Ovary (tissue), 9 donors: ENCODE measurements around the gene CD79A. TPM values are rescaled to one million over a fixed set of nuclear protein-coding genes. Genes with fewer than 3 reads are reported as not detected.
A peak's percentile ranks its signal among the peaks of the same experiment; 100 is the strongest.
"Not testable (repeated sequence)": the region's sequence is repeated elsewhere in the genome, so short reads cannot be mapped to it uniquely, and the experiment has no call there.

Source experiments
- DNase-seq, 5 donors: peaks; one replicate each; pipeline ENCODE4 v3.0.0-alpha.2; 2019 to 2020
- H3K27ac ChIP-seq, 2 donors: fragments of 200-600 bp; one replicate each; pipeline versions ENCODE4 v1.5.1 to v1.8.0; 2019 to 2022
- H3K27me3 ChIP-seq: fragments of 200-600 bp; one replicate; pipeline ENCODE4 v1.8.0; 2022
- H3K36me3 ChIP-seq: fragments of 200-600 bp; sonication (generic); one replicate; pipeline ENCODE4 v1.5.1; 2019
- H3K4me1 ChIP-seq: one replicate; pipeline ENCODE4 v1.8.1; 2013; ENCODE audit warnings: mild to moderate bottlenecking, moderate library complexity; ENCODE audit not compliant: insufficient read depth
- H3K4me3 ChIP-seq: fragments of 200-600 bp; sonication (generic); one replicate; pipeline ENCODE4 v1.5.1; 2017
- H3K9me3 ChIP-seq, 2 donors: fragments of 200-600 bp in 1 of 2; sonication (generic) in 1 of 2; one replicate each; pipeline versions ENCODE4 v1.5.1 to v1.8.1; 2013 to 2019; ENCODE audit warnings: mild to moderate bottlenecking in 1 of 2, moderate library complexity in 1 of 2
- CTCF ChIP-seq, 3 donors: fragments of 450-650 bp in 2 of 3; fragments of 200-600 bp in 1 of 3; IDR thresholded peaks; one replicate each; pipeline versions ENCODE4 v1.5.1 to v1.8.0; 2016 to 2022; ENCODE audit warnings: antibody characterized with exemption in 3 of 3, mild to moderate bottlenecking in 1 of 3
- EP300 ChIP-seq: sonication (generic); formaldehyde crosslinking; IDR thresholded peaks from one replicate; pipeline ENCODE4 v1.6.1; 2017; ENCODE audit warnings: antibody characterized with exemption
- POLR2A ChIP-seq: fragments of 450-650 bp; IDR thresholded peaks from one replicate; pipeline ENCODE4 v1.6.1; 2017; ENCODE audit warnings: antibody characterized with exemption, mild to moderate bottlenecking, moderate library complexity
- WGBS, 3 donors: extraction: QIAGEN DNeasy Blood & Tissue Kit in 1 of 3; methylation state at CpG; one replicate each; pipeline versions ENCODE4 v1.1.5 to v1.1.7; 2013 to 2017; 5-methylcytosine and 5-hydroxymethylcytosine counted together
- intact Hi-C, 4 donors: fragments of 100-400 bp; cut with DNase I; formaldehyde crosslinking; loops; one replicate each; pipeline versions ENCODE4 v1.11.0 to v1.15.1; 2022 to 2023
- polyA plus RNA-seq, 2 donors: library from polyadenylated mRNA; stranded (reverse); fragments of 200-250 nt in 1 of 2; fragments of 350-450 nt in 1 of 2; fragmentation: Illumina TruSeq in 1 of 2; extraction: RNeasy Lipid Tissue Mini Kit (QIAGEN cat#74804) in 1 of 2; gene quantifications; one replicate each; pipeline ENCODE4 v1.2.3, GENCODE V29; 2013 to 2014
- total RNA-seq, 7 donors: library from RNA; depleted of rRNA in 2 of 7; stranded (reverse); fragments of >200 nt in 2 of 7; fragmentation: NEBNext Ultra II Directional in 3 of 7; extraction: Animal tissue kit (Norgen Biotek cat#: 25700) in 3 of 7; gene quantifications; one replicate each; pipeline versions ENCODE4 v1.1.0 to v1.2.4, GENCODE V29; 2016 to 2023
- donor health status: DM: no; HTN: no; CAD: no; lungs with moderate emphysema.
- donor health status: DM: no; HTN: no; CAD: no.
- donor health status: Bipolar disorder and iron deficiency.
- donor health status: DM: yes; HTN: yes; CAD: no.
- donor health status: DM: no; HTN: no; CAD: no.
- donor health status: DM: yes; HTN: yes; CAD: no.

CD79A gene
- total and polyA plus RNA-seq, 9 donors, result 0.25 to 1.4 (median 0.63) TPM; not detected in 1

DNA sequence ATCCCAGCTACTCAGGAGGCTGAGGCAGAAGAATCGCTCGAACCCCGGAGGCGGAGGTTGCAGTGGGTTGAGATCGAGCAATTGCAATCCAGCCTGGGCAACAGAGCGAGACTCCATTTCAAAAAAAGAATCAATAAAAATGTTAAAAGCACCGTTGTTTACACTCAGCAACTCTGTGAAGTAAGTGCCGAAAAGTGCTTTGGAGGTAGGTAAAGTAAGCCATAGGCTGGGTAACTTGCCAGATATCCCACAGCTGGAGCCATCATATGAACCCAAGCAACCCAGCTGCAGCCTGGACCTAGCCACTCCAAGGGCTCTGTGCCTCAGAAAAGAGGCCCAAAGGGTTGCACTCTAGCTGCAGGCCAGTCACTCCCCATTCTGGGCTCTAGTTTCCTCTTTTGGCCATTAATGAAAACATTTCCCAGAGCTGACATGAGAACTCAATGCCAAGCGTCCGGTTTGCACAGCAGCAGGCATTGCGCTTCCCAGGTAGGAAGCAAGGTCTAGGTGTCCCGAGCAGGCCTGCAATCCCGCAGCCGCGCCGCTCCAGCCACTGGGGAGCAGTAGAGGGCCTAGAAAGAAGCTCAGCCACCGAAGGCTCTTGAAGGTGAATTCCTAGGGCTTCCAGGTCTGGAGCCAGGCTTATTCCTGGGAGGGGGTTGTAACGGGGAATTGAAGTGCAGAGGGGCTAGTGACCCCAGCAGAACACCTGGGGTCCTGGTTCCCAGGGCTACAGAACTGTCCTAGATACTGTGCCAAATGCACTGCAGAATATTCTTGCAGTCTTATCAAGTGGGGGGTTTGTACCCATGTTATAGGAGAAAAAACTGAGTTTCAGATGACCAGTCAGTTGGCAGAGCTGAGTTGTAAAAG lies 4.1 kb upstream of the CD79A start:
- Histone ChIP-seq H3K27ac (no peak overlapping the region), H3K4me3 (no peak overlapping the region), H3K4me1 (no peaks in the 10 kb centered on the region), H3K36me3 (no peaks in the 10 kb centered on the region), H3K27me3 (no peaks in the 10 kb centered on the region), H3K9me3 (no peaks in the 10 kb centered on the region)
- TF ChIP-seq POLR2A (no peak), EP300 (no peak), CTCF (IDR thresholded peaks at IDR 0.05) (peak in 1 of 3 donors; percentile 4)
- WGBS, 3 donors, result 48 to 53% (median 49%) methylated on average over 18 of the region's 18 CpGs
- intact Hi-C loops, result no loop called here
- peak in 1 of 5 donors; percentile 59 for DNase-seq

DNA sequence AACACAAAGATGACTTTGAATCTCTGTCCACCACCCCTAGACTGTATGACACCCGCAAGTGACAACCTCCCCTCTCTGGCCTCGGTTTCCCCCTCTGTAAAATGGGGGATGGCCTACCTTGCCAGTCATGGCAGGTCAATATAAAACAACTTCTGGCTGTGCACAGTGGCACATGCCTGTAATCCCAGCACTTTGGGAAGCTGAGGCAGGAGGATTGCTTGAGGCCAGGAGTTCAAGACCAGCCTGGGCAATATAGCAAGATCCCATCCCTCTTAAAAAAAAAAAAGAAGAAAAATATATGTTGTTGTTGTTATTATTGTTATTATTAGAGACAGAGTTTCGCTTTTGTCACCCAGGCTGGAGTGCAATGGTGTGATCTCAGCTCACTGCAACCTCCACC lies 1.1 kb upstream of the CD79A start:
- H3K4me3 ChIP-seq, DNase-seq, H3K4me1 ChIP-seq, H3K27me3 ChIP-seq, intact Hi-C loops, H3K36me3 ChIP-seq, H3K9me3 ChIP-seq, H3K27ac ChIP-seq: not testable (repeated sequence)
- WGBS, 3 donors, result 78 to 88% (median 78%) methylated on average over 3 of the region's 3 CpGs

DNA sequence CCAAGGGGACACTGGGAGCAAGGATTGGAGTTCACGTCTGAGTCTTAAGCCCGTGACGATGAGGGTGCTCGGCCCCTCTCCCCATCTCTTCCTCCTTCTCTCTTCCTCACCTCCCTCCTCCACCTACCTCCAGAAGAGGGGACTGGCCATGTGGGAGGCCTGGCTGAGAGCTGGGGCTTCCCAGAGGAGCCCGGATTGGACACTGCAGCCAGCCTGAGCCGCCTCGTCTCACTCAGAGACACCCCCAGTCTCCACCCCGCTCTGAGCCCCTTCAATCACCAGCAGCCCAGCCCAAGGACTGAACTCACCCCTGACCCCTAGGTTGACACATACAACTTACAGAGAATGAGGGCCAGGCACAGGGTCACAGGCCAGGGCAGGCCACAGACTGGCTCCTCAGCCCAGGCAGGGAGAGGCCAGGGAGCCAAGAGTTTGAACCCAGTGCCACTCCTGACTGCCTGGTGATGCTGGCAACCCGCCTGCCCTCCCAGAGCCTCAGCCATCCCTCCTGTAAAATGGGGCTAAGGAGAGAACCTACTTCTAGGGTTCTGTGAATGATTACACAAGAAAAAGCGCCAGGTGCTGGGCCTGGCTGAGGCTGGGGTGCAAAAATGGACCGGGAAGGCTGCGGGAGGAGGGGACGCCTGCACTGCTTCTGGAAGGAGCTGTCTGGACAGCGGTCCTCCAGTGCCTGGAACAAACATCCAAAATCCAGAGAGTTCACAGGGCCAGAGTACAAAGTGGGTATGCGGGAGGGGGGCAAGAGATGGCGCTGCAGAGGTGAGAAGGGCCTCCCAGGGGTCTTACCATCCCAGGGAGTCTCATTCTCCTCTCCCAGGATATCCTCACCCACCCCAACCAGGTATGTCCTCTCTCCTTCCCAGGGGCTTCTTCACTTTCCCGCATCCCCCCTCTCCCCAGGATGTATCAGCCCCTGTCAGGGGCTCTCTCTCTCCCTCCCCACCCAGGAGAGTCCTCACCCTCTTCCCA lies 1.1 kb downstream of the CD79A start:
- Histone ChIP-seq H3K4me1 (no peaks in the 10 kb centered on the region), H3K9me3 (no peaks in the 10 kb centered on the region), H3K4me3 (no peak overlapping the region), H3K27me3 (no peaks in the 10 kb centered on the region), H3K36me3 (no peaks in the 10 kb centered on the region), H3K27ac (no peak overlapping the region)
- WGBS, 3 donors, result 53 to 61% (median 58%) methylated on average over 17 of the region's 17 CpGs
- DNase-seq, result no peak
- intact Hi-C loops, result no loop called here
- TF ChIP-seq POLR2A (no peak), CTCF (IDR thresholded peaks at IDR 0.05) (no peak)

DNA sequence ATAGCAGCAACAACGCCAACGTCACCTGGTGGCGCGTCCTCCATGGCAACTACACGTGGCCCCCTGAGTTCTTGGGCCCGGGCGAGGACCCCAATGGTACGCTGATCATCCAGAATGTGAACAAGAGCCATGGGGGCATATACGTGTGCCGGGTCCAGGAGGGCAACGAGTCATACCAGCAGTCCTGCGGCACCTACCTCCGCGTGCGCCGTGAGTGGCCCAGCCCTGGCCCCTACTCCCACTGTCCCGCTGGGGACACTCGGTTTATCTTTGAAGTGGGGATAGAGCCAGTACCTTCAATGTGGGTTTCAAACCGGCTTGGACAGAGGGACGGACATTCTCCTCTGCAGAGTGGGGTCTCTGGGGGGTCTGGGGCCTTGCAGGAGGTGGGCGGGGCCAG lies 2.0 kb downstream of the CD79A start:
- TF ChIP-seq POLR2A, result no peak
- no peak for TF ChIP-seq CTCF (IDR thresholded peaks at IDR 0.05)
- TF ChIP-seq EP300, result no peak
- Histone ChIP-seq H3K4me3 (no peak overlapping the region), H3K4me1 (no peaks in the 10 kb centered on the region), H3K36me3 (no peaks in the 10 kb centered on the region), H3K27me3 (no peaks in the 10 kb centered on the region), H3K9me3 (no peaks in the 10 kb centered on the region), H3K27ac (no peak overlapping the region)
- WGBS, 3 donors, result 78 to 85% (median 81%) methylated on average over 21 of the region's 21 CpGs
- no peak for DNase-seq
- intact Hi-C loops, result no loop called here
